Lung (tissue), 12 donors: ENCODE results near the gene PGRMC2. TPM values are rescaled to one million over a fixed set of nuclear protein-coding genes. Genes with fewer than 3 reads are reported as not detected.

Source experiments
- ATAC-seq: fragments of 200-7000 bp; cut with Tn5 transposase; one replicate; pipeline ENCODE4 v1.9.1; 2020; ENCODE audit warnings: moderate number of reproducible peaks; ENCODE audit not compliant: insufficient read depth, low FRiP score
- DNase-seq, 3 donors: peaks; one replicate each; pipeline ENCODE4 v3.0.0-alpha.2; 2013 to 2017
- H3K27ac ChIP-seq, 2 donors: one replicate each; pipeline ENCODE4 v1.5.1; 2013; ENCODE audit warnings: mild to moderate bottlenecking in 2 of 2, moderate library complexity in 2 of 2, control low read depth in 1 of 2, inconsistent platforms in 1 of 2, low read depth in 1 of 2, low read length in 1 of 2
- H3K27me3 ChIP-seq, 3 donors: one replicate each; pipeline ENCODE4 v1.5.1; 2013; ENCODE audit warnings: low read length in 2 of 3; ENCODE audit not compliant: control insufficient read depth in 3 of 3, insufficient read depth in 3 of 3
- H3K36me3 ChIP-seq, 4 donors: one replicate each; pipeline ENCODE4 v1.5.1; 2013; ENCODE audit warnings: low read length in 4 of 4, mild to moderate bottlenecking in 1 of 4, moderate library complexity in 1 of 4; ENCODE audit not compliant: control insufficient read depth in 4 of 4, insufficient read depth in 4 of 4
- H3K4me1 ChIP-seq, 5 donors: one replicate each; pipeline ENCODE4 v1.5.1; 2013; ENCODE audit warnings: low read length in 5 of 5, mild to moderate bottlenecking in 2 of 5, moderate library complexity in 1 of 5; ENCODE audit not compliant: control insufficient read depth in 5 of 5, insufficient read depth in 5 of 5
- H3K4me3 ChIP-seq: one replicate; pipeline ENCODE4 v1.5.1; 2013; ENCODE audit warnings: mild to moderate bottlenecking, control low read depth, moderate library complexity
- H3K9ac ChIP-seq, 2 donors: one replicate each; pipeline ENCODE4 v1.5.1; 2013; ENCODE audit warnings: low read length in 2 of 2, control low read depth in 1 of 2; ENCODE audit not compliant: insufficient read depth in 1 of 2
- H3K9me3 ChIP-seq, 4 donors: one replicate each; pipeline ENCODE4 v1.5.1; 2013; ENCODE audit warnings: low read length in 3 of 4, mild to moderate bottlenecking in 1 of 4, moderate library complexity in 1 of 4; ENCODE audit not compliant: control insufficient read depth in 4 of 4, insufficient read depth in 3 of 4
- WGBS, 2 donors: extraction: QIAGEN DNeasy Blood & Tissue Kit; methylation state at CpG; one replicate each; pipeline ENCODE4 v1.1.7; 2013; 5-methylcytosine and 5-hydroxymethylcytosine counted together
- polyA plus RNA-seq, 2 donors: library from polyadenylated mRNA; stranded (reverse); fragments of 200-250 nt; gene quantifications; one replicate each; pipeline ENCODE4 v1.2.1, GENCODE V29; 2013
- total RNA-seq, 2 donors: library from RNA; depleted of rRNA in 1 of 2; stranded (reverse); fragments of >200 nt in 1 of 2; gene quantifications; one replicate each; pipeline ENCODE4 v1.2.1, GENCODE V29; 2014 to 2021
- TF ChIP-seq, protein P1 (sequence below): IDR thresholded peaks from 2 replicates; pipeline ENCODE4 v1.5.1; 2012; ENCODE audit warnings: mild to moderate bottlenecking; ENCODE audit errors: control extremely low read depth, extremely low read depth
- donor health status: control.
- donor health status: control.
- donor health status: Bipolar disorder and iron deficiency.
- donor health status: healthy.
- donor health status: DM: yes; HTN: yes; CAD: no.

PGRMC2 gene
- total and polyA plus RNA-seq, 4 donors, result 25.8 to 71.6 (median 35.3) TPM

DNA sequence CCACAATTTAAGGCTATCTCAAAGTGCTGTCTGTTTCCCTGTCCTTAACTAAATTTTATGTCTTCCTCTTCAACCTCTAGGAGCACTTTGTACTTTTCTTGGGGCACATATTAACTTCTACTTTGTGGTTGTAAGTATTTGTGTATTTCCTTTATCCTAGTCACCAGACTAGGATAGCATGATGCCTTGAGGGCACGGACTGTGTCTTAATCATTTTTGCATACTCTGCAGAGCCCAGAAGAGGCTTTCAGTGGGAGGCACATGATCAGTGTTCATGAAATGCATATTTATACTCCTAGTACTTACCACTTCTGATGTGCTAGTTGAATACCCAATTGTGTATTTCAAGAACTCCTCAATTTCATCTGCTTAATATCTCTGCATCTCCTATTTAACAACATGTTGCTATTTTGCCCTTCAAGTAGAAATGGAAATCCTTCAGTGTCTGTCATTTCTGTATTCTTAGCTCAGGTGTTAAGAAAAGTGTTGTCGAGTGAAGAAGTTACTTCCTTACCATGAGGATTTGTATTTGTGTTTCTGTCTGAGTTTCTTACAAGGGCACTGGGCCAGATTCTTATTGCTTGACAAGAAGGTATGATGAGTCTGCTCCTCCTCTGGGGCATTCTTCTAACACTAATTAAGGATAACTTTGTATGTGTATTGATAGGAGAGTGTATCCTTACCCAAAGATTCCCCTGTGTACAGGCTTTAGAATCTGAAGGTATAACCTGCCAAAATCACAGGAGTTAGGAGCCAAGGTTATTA, 28.3 kb upstream of the PGRMC2 start:
- ATAC-seq, result no peak
- TF ChIP-seq, protein P1, sequence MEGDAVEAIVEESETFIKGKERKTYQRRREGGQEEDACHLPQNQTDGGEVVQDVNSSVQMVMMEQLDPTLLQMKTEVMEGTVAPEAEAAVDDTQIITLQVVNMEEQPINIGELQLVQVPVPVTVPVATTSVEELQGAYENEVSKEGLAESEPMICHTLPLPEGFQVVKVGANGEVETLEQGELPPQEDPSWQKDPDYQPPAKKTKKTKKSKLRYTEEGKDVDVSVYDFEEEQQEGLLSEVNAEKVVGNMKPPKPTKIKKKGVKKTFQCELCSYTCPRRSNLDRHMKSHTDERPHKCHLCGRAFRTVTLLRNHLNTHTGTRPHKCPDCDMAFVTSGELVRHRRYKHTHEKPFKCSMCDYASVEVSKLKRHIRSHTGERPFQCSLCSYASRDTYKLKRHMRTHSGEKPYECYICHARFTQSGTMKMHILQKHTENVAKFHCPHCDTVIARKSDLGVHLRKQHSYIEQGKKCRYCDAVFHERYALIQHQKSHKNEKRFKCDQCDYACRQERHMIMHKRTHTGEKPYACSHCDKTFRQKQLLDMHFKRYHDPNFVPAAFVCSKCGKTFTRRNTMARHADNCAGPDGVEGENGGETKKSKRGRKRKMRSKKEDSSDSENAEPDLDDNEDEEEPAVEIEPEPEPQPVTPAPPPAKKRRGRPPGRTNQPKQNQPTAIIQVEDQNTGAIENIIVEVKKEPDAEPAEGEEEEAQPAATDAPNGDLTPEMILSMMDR, result no peak
- no peak for DNase-seq
- Histone ChIP-seq H3K36me3 (no peaks in the 10 kb centered on the region), H3K4me1 (peaks cover 0 to 3% (median 0%) of the 10 kb centered on the region in 5 donors), H3K27me3 (no peaks in the 10 kb centered on the region), H3K9ac (no peak overlapping the region), H3K9me3 (no peaks in the 10 kb centered on the region), H3K27ac (no peak overlapping the region), H3K4me3 (no peak overlapping the region)
- WGBS, 2 donors, result 85 to 89% methylated on average over 2 of the region's 2 CpGs

- WGBS, 2 donors, result 62 to 88% methylated on average over 2 of the region's 2 CpGs
- Histone ChIP-seq H3K27me3 (no peaks in the 10 kb centered on the region), H3K36me3 (no peaks in the 10 kb centered on the region), H3K4me3 (no peak overlapping the region), H3K4me1 (peaks cover 0 to 7% (median 4%) of the 10 kb centered on the region in 5 donors), H3K9me3 (no peaks in the 10 kb centered on the region), H3K9ac (no peak overlapping the region), H3K27ac (no peak overlapping the region)
- DNase-seq (peak in 2 of 3 donors; percentile 10 to 49), ATAC-seq (no peak)
- TF ChIP-seq, protein P1, result no peak
These were observed 24.2 kb upstream of the PGRMC2 start for GRCh38 chr4:128311659-128312403.

- TF ChIP-seq, protein P1, result no peak
- DNase-seq (peak in 2 of 3 donors; percentile 13), ATAC-seq (no peak)
- H3K9ac ChIP-seq, result no peak overlapping the region
- no peaks in the 10 kb centered on the region for H3K36me3 ChIP-seq
- H3K9me3 ChIP-seq, result no peaks in the 10 kb centered on the region
- H3K4me1 ChIP-seq, result peaks cover 0 to 7% (median 4%) of the 10 kb centered on the region in 5 donors
- H3K27ac ChIP-seq, result no peak overlapping the region
- 65 to 79% methylated on average over 6 of the region's 6 CpGs for WGBS, 2 donors
- no peak overlapping the region for H3K4me3 ChIP-seq
- no peaks in the 10 kb centered on the region for H3K27me3 ChIP-seq
These were observed 22.7 kb upstream of the PGRMC2 start for GRCh38 chr4:128310266-128310697.
